Measurements from ENCODE around the gene PVALEF.

DNA sequence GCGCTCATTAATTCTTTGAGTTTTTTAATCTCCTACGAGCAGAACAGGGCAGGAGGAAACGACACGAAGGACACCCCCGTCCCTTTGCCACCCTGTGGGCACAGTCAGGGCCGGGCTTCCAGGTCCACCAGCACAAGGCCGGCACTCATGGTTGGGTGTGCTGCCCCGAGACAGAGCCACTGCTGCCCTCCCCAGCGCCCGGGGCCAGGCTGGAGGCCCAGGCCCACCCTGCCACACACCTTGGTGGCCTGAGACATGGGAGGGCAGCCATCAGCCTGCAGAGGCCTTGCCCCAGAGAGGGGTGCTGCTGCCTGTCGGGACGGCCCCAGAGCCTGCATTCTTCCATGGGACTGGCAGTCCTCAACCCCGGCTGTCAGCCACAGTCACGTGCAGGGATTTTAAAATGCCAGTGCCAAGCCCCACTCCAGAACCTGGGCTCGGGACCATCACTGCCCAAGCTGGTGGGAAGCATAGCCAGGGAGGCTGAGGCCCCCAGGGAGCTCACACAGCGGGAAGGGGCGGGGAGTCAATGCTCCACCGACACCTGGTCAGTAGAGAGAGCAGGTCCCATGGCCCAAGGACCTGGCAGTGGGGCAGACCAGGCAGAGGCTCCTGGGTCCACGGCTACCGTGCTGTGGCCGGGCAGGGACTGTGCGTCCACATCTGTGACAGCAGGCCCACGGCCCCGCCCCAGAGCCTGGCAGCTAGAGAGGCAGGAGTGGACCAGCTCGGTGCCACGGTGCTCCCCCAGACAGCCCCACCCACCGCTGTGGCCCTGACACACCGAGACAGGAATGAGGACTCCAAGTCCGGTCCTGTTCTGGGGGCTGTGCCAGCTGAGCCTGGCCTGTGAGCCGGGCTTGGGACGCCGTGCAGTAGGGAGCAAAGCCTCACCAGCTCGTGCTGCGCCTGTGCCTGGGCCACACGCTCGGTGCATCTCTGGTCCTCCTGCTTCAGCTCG, 29.9 kb downstream of the PVALEF start:
- TF ChIP-seq, protein P1, sequence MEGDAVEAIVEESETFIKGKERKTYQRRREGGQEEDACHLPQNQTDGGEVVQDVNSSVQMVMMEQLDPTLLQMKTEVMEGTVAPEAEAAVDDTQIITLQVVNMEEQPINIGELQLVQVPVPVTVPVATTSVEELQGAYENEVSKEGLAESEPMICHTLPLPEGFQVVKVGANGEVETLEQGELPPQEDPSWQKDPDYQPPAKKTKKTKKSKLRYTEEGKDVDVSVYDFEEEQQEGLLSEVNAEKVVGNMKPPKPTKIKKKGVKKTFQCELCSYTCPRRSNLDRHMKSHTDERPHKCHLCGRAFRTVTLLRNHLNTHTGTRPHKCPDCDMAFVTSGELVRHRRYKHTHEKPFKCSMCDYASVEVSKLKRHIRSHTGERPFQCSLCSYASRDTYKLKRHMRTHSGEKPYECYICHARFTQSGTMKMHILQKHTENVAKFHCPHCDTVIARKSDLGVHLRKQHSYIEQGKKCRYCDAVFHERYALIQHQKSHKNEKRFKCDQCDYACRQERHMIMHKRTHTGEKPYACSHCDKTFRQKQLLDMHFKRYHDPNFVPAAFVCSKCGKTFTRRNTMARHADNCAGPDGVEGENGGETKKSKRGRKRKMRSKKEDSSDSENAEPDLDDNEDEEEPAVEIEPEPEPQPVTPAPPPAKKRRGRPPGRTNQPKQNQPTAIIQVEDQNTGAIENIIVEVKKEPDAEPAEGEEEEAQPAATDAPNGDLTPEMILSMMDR (IDR thresholded peaks at IDR 0.05) = no peak
- TF ChIP-seq POLR2A (IDR thresholded peaks at IDR 0.05) = no peak
